ENCODE measurements around the gene ZFYVE19.

ZFYVE19 gene

GRCh38 chr15:40806672-40807027 is 239 bp upstream of the ZFYVE19 start:
- Histone ChIP-seq H2AFZ (ENCODE audit: low read length) (peak overlapping the region; percentile 99), H3K27me3 (ENCODE audit: insufficient read depth, low read length, poor library complexity, severe bottlenecking) (no peaks in the 10 kb centered on the region), H3K36me3 (ENCODE audit: insufficient read depth, low read length) (no peaks in the 10 kb centered on the region), H3K79me2 (ENCODE audit: insufficient read depth, low read length) (peaks cover 26% of the 10 kb centered on the region; the same call in 1 of the 2 replicates), H4K20me1 (ENCODE audit: insufficient read depth, low read length, poor library complexity, severe bottlenecking) (no peaks in the 10 kb centered on the region), H3K4me2 (ENCODE audit: low read depth, low read length, poor library complexity, severe bottlenecking) (peak overlapping the region; percentile 86), H3F3A (ENCODE audit: low read depth) (no peaks in the 10 kb centered on the region), H3K9me3 (ENCODE audit: insufficient read depth, low read depth, low read length) (no peaks in the 10 kb centered on the region), H3K9me2 (replicated peaks; ENCODE audit: low read depth, low read length) (no peaks in the 10 kb centered on the region), H3K4me3 (ENCODE audit: low read length, poor library complexity, severe bottlenecking) (peak overlapping the region; percentile 88), H3K4me1 (ENCODE audit: insufficient read depth, low read length, poor library complexity, severe bottlenecking) (peaks cover 10% of the 10 kb centered on the region), H3K9ac (ENCODE audit: low read depth, low read length, poor library complexity, severe bottlenecking) (peak overlapping the region; percentile 94)
- TF ChIP-seq EZH2phosphoT487 (IDR thresholded peaks at IDR 0.05; ENCODE audit: borderline replicate concordance): no peak
- no peak for TF ChIP-seq CTCF (conservative IDR thresholded peaks at IDR 0.05; ENCODE audit: low read length)

DNA sequence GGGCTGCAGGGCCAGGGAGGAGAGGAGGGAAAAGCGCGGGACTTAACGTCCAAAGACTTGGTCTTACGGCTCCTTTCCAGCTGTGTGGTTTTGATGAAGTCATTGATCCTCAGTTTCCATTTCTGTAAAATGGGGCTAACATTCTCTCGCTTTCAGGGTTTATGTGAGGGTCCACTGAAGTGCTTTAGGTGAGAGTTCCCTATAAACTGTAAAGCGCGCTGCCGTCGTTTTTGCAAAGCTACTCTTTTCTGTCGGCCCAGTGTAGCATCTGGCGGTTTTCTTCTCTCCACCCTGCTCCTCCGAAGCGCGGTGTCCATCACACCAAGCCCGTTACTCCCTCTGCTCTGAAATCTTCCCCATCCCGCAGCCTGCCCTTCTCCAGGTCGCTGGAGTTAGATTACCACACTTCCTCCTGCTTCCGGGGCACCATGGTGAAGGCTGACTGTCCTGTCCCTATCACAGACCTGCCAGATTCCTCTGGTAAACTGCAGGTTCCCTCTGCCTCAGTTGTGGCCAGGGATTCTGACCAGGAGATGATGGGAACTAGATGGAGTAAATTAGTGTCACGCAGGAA is 1.1 kb downstream of the ZFYVE19 start:
- Histone ChIP-seq H3K4me3 (ENCODE audit: low read length, poor library complexity, severe bottlenecking) (peak overlapping the region; percentile 88), H3K79me2 (ENCODE audit: insufficient read depth, low read length) (peaks cover 26% of the 10 kb centered on the region; the same call in 1 of the 2 replicates), H3K9me2 (replicated peaks; ENCODE audit: low read depth, low read length) (no peaks in the 10 kb centered on the region), H3K9ac (ENCODE audit: low read depth, low read length, poor library complexity, severe bottlenecking) (peak overlapping the region; percentile 94), H3K36me3 (ENCODE audit: insufficient read depth, low read length) (no peaks in the 10 kb centered on the region), H3K4me1 (ENCODE audit: insufficient read depth, low read length, poor library complexity, severe bottlenecking) (peaks cover 10% of the 10 kb centered on the region), H3K27me3 (ENCODE audit: insufficient read depth, low read length, poor library complexity, severe bottlenecking) (no peaks in the 10 kb centered on the region), H3K9me3 (ENCODE audit: insufficient read depth, low read depth, low read length) (no peaks in the 10 kb centered on the region), H3F3A (ENCODE audit: low read depth) (no peaks in the 10 kb centered on the region), H2AFZ (ENCODE audit: low read length) (peak overlapping the region; percentile 47), H4K20me1 (ENCODE audit: insufficient read depth, low read length, poor library complexity, severe bottlenecking) (no peaks in the 10 kb centered on the region), H3K4me2 (ENCODE audit: low read depth, low read length, poor library complexity, severe bottlenecking) (peak overlapping the region; percentile 73)
- TF ChIP-seq CTCF (conservative IDR thresholded peaks at IDR 0.05; ENCODE audit: low read length): no peak
- TF ChIP-seq EZH2phosphoT487 (IDR thresholded peaks at IDR 0.05; ENCODE audit: borderline replicate concordance): no peak

GRCh38 chr15:40808861-40809450 is 2.1 kb downstream of the ZFYVE19 start:
- peak overlapping the region; percentile 73 for H3K4me2 ChIP-seq (ENCODE audit: low read depth, low read length, poor library complexity, severe bottlenecking)
- no peaks in the 10 kb centered on the region for H3K9me2 ChIP-seq (replicated peaks; ENCODE audit: low read depth, low read length)
- no peak overlapping the region for H3K4me3 ChIP-seq (ENCODE audit: low read length, poor library complexity, severe bottlenecking)
- H3F3A ChIP-seq (ENCODE audit: low read depth): no peaks in the 10 kb centered on the region
- TF ChIP-seq EZH2phosphoT487 (IDR thresholded peaks at IDR 0.05; ENCODE audit: borderline replicate concordance): no peak
- TF ChIP-seq CTCF (conservative IDR thresholded peaks at IDR 0.05; ENCODE audit: low read length): no peak
- H3K79me2 ChIP-seq (ENCODE audit: insufficient read depth, low read length): peaks cover 22% of the 10 kb centered on the region; the same call in 1 of the 2 replicates
- H4K20me1 ChIP-seq (ENCODE audit: insufficient read depth, low read length, poor library complexity, severe bottlenecking): no peaks in the 10 kb centered on the region
- H3K36me3 ChIP-seq (ENCODE audit: insufficient read depth, low read length): no peaks in the 10 kb centered on the region
- no peaks in the 10 kb centered on the region for H3K9me3 ChIP-seq (ENCODE audit: insufficient read depth, low read depth, low read length)
- no peaks in the 10 kb centered on the region for H3K27me3 ChIP-seq (ENCODE audit: insufficient read depth, low read length, poor library complexity, severe bottlenecking)
- peaks cover 10% of the 10 kb centered on the region for H3K4me1 ChIP-seq (ENCODE audit: insufficient read depth, low read length, poor library complexity, severe bottlenecking)
- H2AFZ ChIP-seq (ENCODE audit: low read length): no peak overlapping the region
- H3K9ac ChIP-seq (ENCODE audit: low read depth, low read length, poor library complexity, severe bottlenecking): peak overlapping the region; percentile 94

Data from Loucy (cell line).